VCaP (cell line): ENCODE results near the gene PTPRN2.

Experiments used
- H3K27ac ChIP-seq: fragments of 450-650 bp; 2 replicates; pipeline ENCODE4 v1.5.1; 2017
- CTCF ChIP-seq: fragments of 450-650 bp; conservative IDR thresholded peaks from 2 replicates; pipeline ENCODE4 v1.5.1; 2017; ENCODE audit warnings: mild to moderate bottlenecking, moderate library complexity

PTPRN2 gene

GRCh38 chr7:157610671-157611295 lies 976.8 kb downstream of the PTPRN2 start:
- no peak for TF ChIP-seq CTCF
- no peak overlapping the region for H3K27ac ChIP-seq

- H3K27ac ChIP-seq: no peak overlapping the region
- no peak for TF ChIP-seq CTCF
These were observed 977.5 kb downstream of the PTPRN2 start for GRCh38 chr7:157609932-157610640.

GRCh38 chr7:157609516-157609915 lies 978.1 kb downstream of the PTPRN2 start:
- H3K27ac ChIP-seq: no peak overlapping the region
- TF ChIP-seq CTCF: no peak

GRCh38 chr7:157607218-157607617 lies 980.4 kb downstream of the PTPRN2 start:
- no peak for TF ChIP-seq CTCF
- H3K27ac ChIP-seq: no peak overlapping the region

- no peak; the same call in 1 of the 2 replicates for TF ChIP-seq CTCF
- no peak overlapping the region for H3K27ac ChIP-seq
These were observed 981.5 kb downstream of the PTPRN2 start for GRCh38 chr7:157606140-157606539.

GRCh38 chr7:157605638-157606037 lies 982.0 kb downstream of the PTPRN2 start:
- H3K27ac ChIP-seq: no peak overlapping the region
- no peak for TF ChIP-seq CTCF

GRCh38 chr7:157604661-157605381 lies 982.8 kb downstream of the PTPRN2 start:
- no peak overlapping the region for H3K27ac ChIP-seq
- TF ChIP-seq CTCF: no peak
